ENCODE measurements around the gene ITIH5. TPM values are rescaled to one million over a fixed set of nuclear protein-coding genes. Genes with fewer than 3 reads are reported as not detected.

Gene ITIH5
- total and polyA plus RNA-seq, 2 of the 8 experiments (the other 6 are each of a cell fraction or from before 2014, with no cell fraction given), result 5.8 to 7.6 TPM

- no peak overlapping the region for H4K91ac ChIP-seq (replicated peaks; ENCODE audit: insufficient read length, low read length)
- H2BK5ac ChIP-seq (ENCODE audit: low read depth, low read length), result no peak overlapping the region
- no peak overlapping the region for H3K4ac ChIP-seq (replicated peaks; ENCODE audit: insufficient read length, low read depth, low read length)
- no peaks in the 10 kb centered on the region for H3K36me3 ChIP-seq (ENCODE audit: control insufficient read depth in 2 of 4, insufficient read depth in 4 of 4, low read length in 3 of 4)
- H3K27me3 ChIP-seq (replicated peaks in 1 of 4; ENCODE audit: control insufficient read depth in 3 of 4, extremely low read depth in 1 of 4, insufficient read depth in 3 of 4, low read length in 3 of 4), result peaks cover 0 to 16% (median 11%) of the 10 kb centered on the region in 4 experiments; a peak in 6 of 7 replicates
- H3K4me3 ChIP-seq (ENCODE audit: extremely low read depth in 1 of 4, insufficient read depth in 2 of 4, low read depth in 3 of 4, low read length in 4 of 4), result no peak overlapping the region
- H2BK12ac ChIP-seq (ENCODE audit: low read depth, low read length), result no peak overlapping the region
- ChIA-PET POLR2A (ENCODE audit: partially characterized antibody) (interaction anchor here (0.9 to 1.3 kb wide), 2 partner anchors 15 to 29 kb away, joined by 3 read pairs; no protein-coding TSS in a partner anchor), CTCF (ENCODE audit: partially characterized antibody) (interaction anchor here (1.1 to 3.0 kb wide), 3 partner anchors 14 to 145 kb away, joined by 3 to 20 read pairs (median 3); no protein-coding TSS in a partner anchor)
- peaks cover 7% of the 10 kb centered on the region; the same call in 1 of the 2 replicates for H3K23me2 ChIP-seq (ENCODE audit: low read depth, low read length)
- H3K4me1 ChIP-seq (replicated peaks in 1 of 4; ENCODE audit: control insufficient read depth in 3 of 4, insufficient read depth in 4 of 4, low read length in 3 of 4), result peaks cover 0 to 2% (median 0%) of the 10 kb centered on the region in 4 experiments; a peak in 2 of 7 replicates
- H2AK5ac ChIP-seq (ENCODE audit: low read depth, low read length), result no peak overlapping the region
- H3K23ac ChIP-seq (ENCODE audit: insufficient read length), result no peak overlapping the region
- no peaks in the 10 kb centered on the region for H4K20me1 ChIP-seq (replicated peaks in 1 of 2; ENCODE audit: control insufficient read depth in 1 of 2, insufficient read depth in 2 of 2, low read length in 2 of 2)
- FAIRE-seq (no peak), DNase-seq (ENCODE audit: low read depth in 1 of 2, low spot score in 2 of 2) (no peak)
- H3K9me3 ChIP-seq (ENCODE audit: insufficient read depth in 2 of 2, low read depth in 1 of 2, low read length in 1 of 2), result no peaks in the 10 kb centered on the region
- no peaks in the 10 kb centered on the region for H3K79me2 ChIP-seq (ENCODE audit: control insufficient read depth in 1 of 2, insufficient read depth in 2 of 2, low read length in 2 of 2)
- no peak overlapping the region for H3K18ac ChIP-seq (ENCODE audit: extremely low read depth, low read length)
- no peak overlapping the region for H3K14ac ChIP-seq (ENCODE audit: insufficient read length)
- no peaks in the 10 kb centered on the region for H3K79me1 ChIP-seq (ENCODE audit: low read depth, low read length)
- H2AFZ ChIP-seq (ENCODE audit: low read length), result no peak overlapping the region
- H2BK15ac ChIP-seq (ENCODE audit: low read length), result no peak overlapping the region
- H3K9ac ChIP-seq (replicated peaks in 1 of 4; ENCODE audit: extremely low read depth in 1 of 4, low read depth in 3 of 4, low read length in 3 of 4), result no peak overlapping the region
- no peak overlapping the region for H3K27ac ChIP-seq (ENCODE audit: low read depth, low read length)
- WGBS, 2 experiments (ENCODE audit: extremely low coverage in 1 of 2, insufficient coverage in 1 of 2, insufficient read length in 1 of 2, insufficient replicate concordance in 2 of 2, low coverage in 1 of 2, low lambda C conversion rate in 2 of 2, missing lambda C conversion rate in 1 of 2), result 90% methylated on average over 3 of the region's 3 CpGs; no CpG with 5 or more reads in 1 of the 2 experiments
- no peak overlapping the region for H4K5ac ChIP-seq (ENCODE audit: insufficient read length, low read depth, low read length)
- no peak overlapping the region for H3K56ac ChIP-seq (replicated peaks; ENCODE audit: insufficient read length, low read depth, low read length)
- H3K4me2 ChIP-seq (ENCODE audit: insufficient read depth in 1 of 2, low read depth in 2 of 2, low read length in 2 of 2), result no peak overlapping the region
- no peak overlapping the region for H2BK120ac ChIP-seq (replicated peaks; ENCODE audit: low read depth, low read length)
- no peak overlapping the region for H4K8ac ChIP-seq (ENCODE audit: extremely low read depth, insufficient read depth, low read length)
- no peak overlapping the region for H2BK20ac ChIP-seq (ENCODE audit: low read length)
- TF ChIP-seq KDM4A (IDR thresholded peaks at IDR 0.05; ENCODE audit: low read depth, low read length, severe bottlenecking) (no peak), TEAD4 (IDR thresholded peaks at IDR 0.05; ENCODE audit: low read depth, low read length) (no peak), YY1 (IDR thresholded peaks at IDR 0.05; ENCODE audit: low read depth, low read length) (no peak), SIX5 (IDR thresholded peaks at IDR 0.05; ENCODE audit: low read depth, low read length) (no peak), RFX5 (IDR thresholded peaks at IDR 0.05; ENCODE audit: borderline replicate concordance, low read depth, low read length) (no peak), TAF7 (optimal IDR thresholded peaks at IDR 0.05; ENCODE audit: borderline replicate concordance, low read depth, low read length) (no peak), SUZ12 (IDR thresholded peaks at IDR 0.05; ENCODE audit: low read length) (no peak)
Measured at GRCh38 chr10:7670157-7670556, 3.4 kb upstream of the ITIH5 start.

Data from H1 (cell line).